ENCODE data around the gene TRNP1. TPM values are rescaled to one million over a fixed set of nuclear protein-coding genes. Genes with fewer than 3 reads are reported as not detected.
"Not testable (repeated sequence)": the region's sequence is repeated elsewhere in the genome, so short reads cannot be mapped to it uniquely, and the experiment has no call there.

The TRNP1 gene
- total RNA-seq, 1 experiment from 2014 or later: 1.1 TPM

- DNase-seq (ENCODE audit: extremely low read depth, low read depth): no peak
Measured at GRCh38 chr1:26972390-26972789, 21.1 kb upstream of the TRNP1 start.

- DNase-seq (ENCODE audit: extremely low read depth, low read depth): no peak
Measured at GRCh38 chr1:26972821-26973220, 20.7 kb upstream of the TRNP1 start.

- no peak for DNase-seq (ENCODE audit: extremely low read depth, low read depth)
Measured at GRCh38 chr1:26976621-26977510, 16.6 kb upstream of the TRNP1 start.

- DNase-seq (ENCODE audit: extremely low read depth, low read depth): no peak
Measured at GRCh38 chr1:26978901-26979300, 14.6 kb upstream of the TRNP1 start.

- no peak for DNase-seq (ENCODE audit: extremely low read depth, low read depth)
Measured at GRCh38 chr1:26981146-26981846, 12.2 kb upstream of the TRNP1 start.

GRCh38 chr1:26983863-26984262 lies 9.6 kb upstream of the TRNP1 start:
- DNase-seq (ENCODE audit: extremely low read depth, low read depth): no peak

GRCh38 chr1:26984291-26984690 lies 9.2 kb upstream of the TRNP1 start:
- DNase-seq (ENCODE audit: extremely low read depth, low read depth): no peak

- DNase-seq (ENCODE audit: extremely low read depth, low read depth): no peak
Measured at GRCh38 chr1:26986658-26987057, 6.8 kb upstream of the TRNP1 start.

GRCh38 chr1:26989403-26990109 lies 3.9 kb upstream of the TRNP1 start:
- DNase-seq (ENCODE audit: extremely low read depth, low read depth): not testable (repeated sequence)

GRCh38 chr1:26991310-26992116 lies 2.0 kb upstream of the TRNP1 start:
- DNase-seq (ENCODE audit: extremely low read depth, low read depth): no peak

GRCh38 chr1:26994020-26994786 lies 711 bp downstream of the TRNP1 start:
- no peak for DNase-seq (ENCODE audit: extremely low read depth, low read depth)

- no peak for DNase-seq (ENCODE audit: extremely low read depth, low read depth)
Measured at GRCh38 chr1:26994787-26995517, 1.5 kb downstream of the TRNP1 start.

- DNase-seq (ENCODE audit: extremely low read depth, low read depth): no peak
Measured at GRCh38 chr1:26996024-26996423, 2.5 kb downstream of the TRNP1 start.

GRCh38 chr1:26996665-26997064 lies 3.2 kb downstream of the TRNP1 start:
- DNase-seq (ENCODE audit: extremely low read depth, low read depth): no peak

GRCh38 chr1:26998429-26999300 lies 5.2 kb downstream of the TRNP1 start:
- no peak for DNase-seq (ENCODE audit: extremely low read depth, low read depth)

- no peak for DNase-seq (ENCODE audit: extremely low read depth, low read depth)
Measured at GRCh38 chr1:26999440-26999987, 6.0 kb downstream of the TRNP1 start.

- no peak for DNase-seq (ENCODE audit: extremely low read depth, low read depth)
Measured at GRCh38 chr1:27000090-27000816, 6.8 kb downstream of the TRNP1 start.

Measured in NCI-H460 (cell line).